ENCODE results near the gene STARD9.
"Not testable (repeated sequence)": the region's sequence is repeated elsewhere in the genome, so short reads cannot be mapped to it uniquely, and the experiment has no call there.

The STARD9 gene

GRCh38 chr15:42575188-42576039 lies at the start of gene STARD9:
Gene STARD9 (plus strand): TSS chr15:42575606. CDS start chr15:42575716, 110 bp downstream.
- peak; percentile 35 for FAIRE-seq
- DNase-seq (ENCODE audit: low spot score): peak; percentile 99

- no peak for FAIRE-seq
- no peak for DNase-seq (ENCODE audit: low spot score)
Measured at GRCh38 chr15:42528970-42529369, 46.4 kb upstream of the STARD9 start.

- DNase-seq (ENCODE audit: low spot score) (no peak), FAIRE-seq (no peak)
Measured at GRCh38 chr15:42533246-42533645, 42.2 kb upstream of the STARD9 start.

GRCh38 chr15:42544853-42545629 lies 30.4 kb upstream of the STARD9 start:
- no peak for FAIRE-seq
- DNase-seq (ENCODE audit: low spot score): no peak

GRCh38 chr15:42547918-42548248 lies 27.5 kb upstream of the STARD9 start:
- FAIRE-seq (no peak), DNase-seq (ENCODE audit: low spot score) (no peak)

GRCh38 chr15:42548249-42549031 lies 27.0 kb upstream of the STARD9 start, which contains the start of the genes HAUS2 and LRRC57:
Gene HAUS2 (plus strand): TSS chr15:42548838. CDS start chr15:42548873, 35 bp downstream.
Gene LRRC57 (minus strand): TSS chr15:42548793. CDS start chr15:42548434, 359 bp downstream.
- no peak for FAIRE-seq
- DNase-seq (ENCODE audit: low spot score): peak; percentile 96

- no peak for DNase-seq (ENCODE audit: low spot score)
- no peak for FAIRE-seq
Measured at GRCh38 chr15:42549032-42549491, 26.3 kb upstream of the STARD9 start.

GRCh38 chr15:42549741-42550392 lies 25.5 kb upstream of the STARD9 start:
- FAIRE-seq (no peak), DNase-seq (ENCODE audit: low spot score) (no peak)

- FAIRE-seq (no peak), DNase-seq (ENCODE audit: low spot score) (no peak)
Measured at GRCh38 chr15:42553554-42553953, 21.9 kb upstream of the STARD9 start.

GRCh38 chr15:42556550-42557207 lies 18.7 kb upstream of the STARD9 start:
- not testable (repeated sequence) for FAIRE-seq; DNase-seq (ENCODE audit: low spot score)

GRCh38 chr15:42558739-42559138 lies 16.7 kb upstream of the STARD9 start:
- FAIRE-seq (no peak), DNase-seq (ENCODE audit: low spot score) (no peak)

- FAIRE-seq (no peak), DNase-seq (ENCODE audit: low spot score) (peak; percentile 10)
Measured at GRCh38 chr15:42576040-42576594, 711 bp downstream of the STARD9 start.

GRCh38 chr15:42576776-42577175 lies 1.4 kb downstream of the STARD9 start:
- DNase-seq (ENCODE audit: low spot score) (no peak), FAIRE-seq (no peak)

- DNase-seq (ENCODE audit: low spot score): no peak
- no peak for FAIRE-seq
Measured at GRCh38 chr15:42577514-42578031, 2.2 kb downstream of the STARD9 start.

- FAIRE-seq: no peak
- no peak for DNase-seq (ENCODE audit: low spot score)
Measured at GRCh38 chr15:42578984-42579537, 3.7 kb downstream of the STARD9 start.

- FAIRE-seq: no peak
- DNase-seq (ENCODE audit: low spot score): no peak
Measured at GRCh38 chr15:42581272-42581730, 5.9 kb downstream of the STARD9 start.

- FAIRE-seq (no peak), DNase-seq (ENCODE audit: low spot score) (no peak)
Measured at GRCh38 chr15:42582569-42583375, 7.4 kb downstream of the STARD9 start.

GRCh38 chr15:42584031-42584765 lies 8.8 kb downstream of the STARD9 start:
- DNase-seq (ENCODE audit: low spot score) (no peak), FAIRE-seq (no peak)
